ENCODE data around the gene NRCAM. TPM values are rescaled to one million over a fixed set of nuclear protein-coding genes. Genes with fewer than 3 reads are reported as not detected.

The NRCAM gene
- total and polyA plus RNA-seq, 10 of the 15 experiments (the other 5 are each of a cell fraction or from before 2014, with no cell fraction given) = 0.30 to 2.0 (median 1.0) TPM

DNA sequence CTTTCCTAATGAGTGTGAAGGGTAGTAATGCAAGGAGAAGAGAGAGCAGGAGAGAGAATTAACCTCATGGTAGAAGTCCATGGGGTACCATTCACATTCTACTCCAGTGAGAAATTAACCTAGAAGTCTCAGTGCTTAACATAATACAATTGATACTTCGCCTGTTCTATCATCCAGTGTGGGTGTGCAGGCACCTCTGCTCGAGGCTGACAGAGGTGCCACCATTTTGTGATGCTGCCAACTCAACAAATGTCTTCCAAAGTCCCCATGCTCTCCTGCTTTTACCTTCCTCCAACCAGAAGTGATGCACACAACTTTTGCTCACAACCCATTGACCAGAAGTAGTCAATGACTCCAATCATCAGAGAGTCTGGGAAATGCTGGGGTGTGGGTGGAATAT lies 207.8 kb downstream of the NRCAM start:
- Histone ChIP-seq H3K9me3 (replicated peaks; ENCODE audit: control insufficient read depth, insufficient read depth, low read length) (no peaks in the 10 kb centered on the region), H3K4me3 (no peak overlapping the region), H3K36me3 (ENCODE audit: control insufficient read depth in 2 of 2, insufficient read depth in 2 of 2, low read length in 1 of 2) (no peaks in the 10 kb centered on the region), H3K4me1 (ENCODE audit: control insufficient read depth, insufficient read depth, low read length) (0 out of 2 replicates have a peak, but pooled peaks cover 3% of the 10 kb centered on the region), H3K79me2 (ENCODE audit: control insufficient read depth, insufficient read depth, low read length) (no peaks in the 10 kb centered on the region), H3K4me2 (ENCODE audit: control insufficient read depth, insufficient read depth) (no peak overlapping the region), H3K27me3 (replicated peaks in 1 of 2; ENCODE audit: control insufficient read depth in 2 of 2, insufficient read depth in 2 of 2, low read length in 1 of 2) (no peaks in the 10 kb centered on the region), H2AFZ (ENCODE audit: control insufficient read depth, low read depth, low read length) (no peak overlapping the region), H3K9ac (ENCODE audit: control insufficient read depth, insufficient read depth, low read length) (no peak overlapping the region), H3K27ac (ENCODE audit: control insufficient read depth, insufficient read depth) (no peak overlapping the region), H4K20me1 (ENCODE audit: control insufficient read depth, insufficient read depth) (no peaks in the 10 kb centered on the region)
- BruUV-seq (replicated peaks) = no TSS peak
- in situ Hi-C loops (cut with MboI) = no loop called here
- DNase-seq (ENCODE audit: low read depth, low spot score) (no peak), FAIRE-seq (no peak), ATAC-seq (no peak)
- intact Hi-C loops (cut with micrococcal nuclease; ENCODE audit: unreplicated experiment) = no loop called here
- RAD21 ChIA-PET (ENCODE audit: unreplicated experiment) = no interaction called here
- CTCF ChIA-PET = no interaction called here
- POLR2A ChIA-PET = no interaction called here
- WGBS (ENCODE audit: insufficient coverage, insufficient replicate concordance, low lambda C conversion rate, missing lambda C conversion rate) = 39% methylated on average over 2 of the region's 2 CpGs
- SMC1A ChIA-PET (ENCODE audit: uncharacterized antibody, unreplicated experiment) = interaction anchor here (0.6 to 1.0 kb wide), 2 partner anchors 12 to 34 kb away, joined by 3 read pairs; no protein-coding TSS in a partner anchor
- TF ChIP-seq, protein P1, sequence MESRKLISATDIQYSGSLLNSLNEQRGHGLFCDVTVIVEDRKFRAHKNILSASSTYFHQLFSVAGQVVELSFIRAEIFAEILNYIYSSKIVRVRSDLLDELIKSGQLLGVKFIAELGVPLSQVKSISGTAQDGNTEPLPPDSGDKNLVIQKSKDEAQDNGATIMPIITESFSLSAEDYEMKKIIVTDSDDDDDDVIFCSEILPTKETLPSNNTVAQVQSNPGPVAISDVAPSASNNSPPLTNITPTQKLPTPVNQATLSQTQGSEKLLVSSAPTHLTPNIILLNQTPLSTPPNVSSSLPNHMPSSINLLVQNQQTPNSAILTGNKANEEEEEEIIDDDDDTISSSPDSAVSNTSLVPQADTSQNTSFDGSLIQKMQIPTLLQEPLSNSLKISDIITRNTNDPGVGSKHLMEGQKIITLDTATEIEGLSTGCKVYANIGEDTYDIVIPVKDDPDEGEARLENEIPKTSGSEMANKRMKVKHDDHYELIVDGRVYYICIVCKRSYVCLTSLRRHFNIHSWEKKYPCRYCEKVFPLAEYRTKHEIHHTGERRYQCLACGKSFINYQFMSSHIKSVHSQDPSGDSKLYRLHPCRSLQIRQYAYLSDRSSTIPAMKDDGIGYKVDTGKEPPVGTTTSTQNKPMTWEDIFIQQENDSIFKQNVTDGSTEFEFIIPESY (IDR thresholded peaks at IDR 0.05) = no peak
- no peak for TF ChIP-seq RAD21 (IDR thresholded peaks at IDR 0.05; ENCODE audit: insufficient read depth, low read depth, low read length)
- no peak for TF ChIP-seq HDAC2 (IDR thresholded peaks at IDR 0.05)
- no peak for TF ChIP-seq BACH1 (IDR thresholded peaks at IDR 0.05; ENCODE audit: borderline replicate concordance)
- no peak for TF ChIP-seq SRF (IDR thresholded peaks at IDR 0.05; ENCODE audit: low read depth in 2 of 2, low read length in 2 of 2)
- no peak for TF ChIP-seq POLR2A (IDR thresholded peaks at IDR 0.05; ENCODE audit: low read depth, low read length)
- TF ChIP-seq CHD1 (IDR thresholded peaks at IDR 0.05; ENCODE audit: low read depth, low read length) = no peak
- no peak for TF ChIP-seq STAT3 (IDR thresholded peaks at IDR 0.05; ENCODE audit: low read depth, low read length)
- TF ChIP-seq, protein P2, sequence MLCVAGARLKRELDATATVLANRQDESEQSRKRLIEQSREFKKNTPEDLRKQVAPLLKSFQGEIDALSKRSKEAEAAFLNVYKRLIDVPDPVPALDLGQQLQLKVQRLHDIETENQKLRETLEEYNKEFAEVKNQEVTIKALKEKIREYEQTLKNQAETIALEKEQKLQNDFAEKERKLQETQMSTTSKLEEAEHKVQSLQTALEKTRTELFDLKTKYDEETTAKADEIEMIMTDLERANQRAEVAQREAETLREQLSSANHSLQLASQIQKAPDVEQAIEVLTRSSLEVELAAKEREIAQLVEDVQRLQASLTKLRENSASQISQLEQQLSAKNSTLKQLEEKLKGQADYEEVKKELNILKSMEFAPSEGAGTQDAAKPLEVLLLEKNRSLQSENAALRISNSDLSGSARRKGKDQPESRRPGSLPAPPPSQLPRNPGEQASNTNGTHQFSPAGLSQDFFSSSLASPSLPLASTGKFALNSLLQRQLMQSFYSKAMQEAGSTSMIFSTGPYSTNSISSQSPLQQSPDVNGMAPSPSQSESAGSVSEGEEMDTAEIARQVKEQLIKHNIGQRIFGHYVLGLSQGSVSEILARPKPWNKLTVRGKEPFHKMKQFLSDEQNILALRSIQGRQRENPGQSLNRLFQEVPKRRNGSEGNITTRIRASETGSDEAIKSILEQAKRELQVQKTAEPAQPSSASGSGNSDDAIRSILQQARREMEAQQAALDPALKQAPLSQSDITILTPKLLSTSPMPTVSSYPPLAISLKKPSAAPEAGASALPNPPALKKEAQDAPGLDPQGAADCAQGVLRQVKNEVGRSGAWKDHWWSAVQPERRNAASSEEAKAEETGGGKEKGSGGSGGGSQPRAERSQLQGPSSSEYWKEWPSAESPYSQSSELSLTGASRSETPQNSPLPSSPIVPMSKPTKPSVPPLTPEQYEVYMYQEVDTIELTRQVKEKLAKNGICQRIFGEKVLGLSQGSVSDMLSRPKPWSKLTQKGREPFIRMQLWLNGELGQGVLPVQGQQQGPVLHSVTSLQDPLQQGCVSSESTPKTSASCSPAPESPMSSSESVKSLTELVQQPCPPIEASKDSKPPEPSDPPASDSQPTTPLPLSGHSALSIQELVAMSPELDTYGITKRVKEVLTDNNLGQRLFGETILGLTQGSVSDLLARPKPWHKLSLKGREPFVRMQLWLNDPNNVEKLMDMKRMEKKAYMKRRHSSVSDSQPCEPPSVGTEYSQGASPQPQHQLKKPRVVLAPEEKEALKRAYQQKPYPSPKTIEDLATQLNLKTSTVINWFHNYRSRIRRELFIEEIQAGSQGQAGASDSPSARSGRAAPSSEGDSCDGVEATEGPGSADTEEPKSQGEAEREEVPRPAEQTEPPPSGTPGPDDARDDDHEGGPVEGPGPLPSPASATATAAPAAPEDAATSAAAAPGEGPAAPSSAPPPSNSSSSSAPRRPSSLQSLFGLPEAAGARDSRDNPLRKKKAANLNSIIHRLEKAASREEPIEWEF (IDR thresholded peaks at IDR 0.05; ENCODE audit: insufficient replicate concordance, low read depth, low read length) = no peak
- TF ChIP-seq ZSCAN29 (IDR thresholded peaks at IDR 0.05) = no peak
- TF ChIP-seq, protein P3, sequence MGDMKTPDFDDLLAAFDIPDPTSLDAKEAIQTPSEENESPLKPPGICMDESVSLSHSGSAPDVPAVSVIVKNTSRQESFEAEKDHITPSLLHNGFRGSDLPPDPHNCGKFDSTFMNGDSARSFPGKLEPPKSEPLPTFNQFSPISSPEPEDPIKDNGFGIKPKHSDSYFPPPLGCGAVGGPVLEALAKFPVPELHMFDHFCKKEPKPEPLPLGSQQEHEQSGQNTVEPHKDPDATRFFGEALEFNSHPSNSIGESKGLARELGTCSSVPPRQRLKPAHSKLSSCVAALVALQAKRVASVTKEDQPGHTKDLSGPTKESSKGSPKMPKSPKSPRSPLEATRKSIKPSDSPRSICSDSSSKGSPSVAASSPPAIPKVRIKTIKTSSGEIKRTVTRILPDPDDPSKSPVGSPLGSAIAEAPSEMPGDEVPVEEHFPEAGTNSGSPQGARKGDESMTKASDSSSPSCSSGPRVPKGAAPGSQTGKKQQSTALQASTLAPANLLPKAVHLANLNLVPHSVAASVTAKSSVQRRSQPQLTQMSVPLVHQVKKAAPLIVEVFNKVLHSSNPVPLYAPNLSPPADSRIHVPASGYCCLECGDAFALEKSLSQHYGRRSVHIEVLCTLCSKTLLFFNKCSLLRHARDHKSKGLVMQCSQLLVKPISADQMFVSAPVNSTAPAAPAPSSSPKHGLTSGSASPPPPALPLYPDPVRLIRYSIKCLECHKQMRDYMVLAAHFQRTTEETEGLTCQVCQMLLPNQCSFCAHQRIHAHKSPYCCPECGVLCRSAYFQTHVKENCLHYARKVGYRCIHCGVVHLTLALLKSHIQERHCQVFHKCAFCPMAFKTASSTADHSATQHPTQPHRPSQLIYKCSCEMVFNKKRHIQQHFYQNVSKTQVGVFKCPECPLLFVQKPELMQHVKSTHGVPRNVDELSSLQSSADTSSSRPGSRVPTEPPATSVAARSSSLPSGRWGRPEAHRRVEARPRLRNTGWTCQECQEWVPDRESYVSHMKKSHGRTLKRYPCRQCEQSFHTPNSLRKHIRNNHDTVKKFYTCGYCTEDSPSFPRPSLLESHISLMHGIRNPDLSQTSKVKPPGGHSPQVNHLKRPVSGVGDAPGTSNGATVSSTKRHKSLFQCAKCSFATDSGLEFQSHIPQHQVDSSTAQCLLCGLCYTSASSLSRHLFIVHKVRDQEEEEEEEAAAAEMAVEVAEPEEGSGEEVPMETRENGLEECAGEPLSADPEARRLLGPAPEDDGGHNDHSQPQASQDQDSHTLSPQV (IDR thresholded peaks at IDR 0.05) = no peak
- TF ChIP-seq SMAD1 (IDR thresholded peaks at IDR 0.05; ENCODE audit: low read depth, partially characterized antibody) = no peak
- TF ChIP-seq CREB1 (IDR thresholded peaks at IDR 0.05; ENCODE audit: low read depth) = no peak
- no peak for TF ChIP-seq BCL11A (IDR thresholded peaks at IDR 0.05; ENCODE audit: low read depth, low read length)
- no peak for TF ChIP-seq TAF1 (IDR thresholded peaks at IDR 0.05; ENCODE audit: borderline replicate concordance, low read depth, low read length)
- no peak for TF ChIP-seq NRF1 (conservative IDR thresholded peaks at IDR 0.05; ENCODE audit: low read depth, low read length)
